ENCODE results near the gene NAIF1. TPM values are rescaled to one million over a fixed set of nuclear protein-coding genes. Genes with fewer than 3 reads are reported as not detected.

The NAIF1 gene
- polyA plus RNA-seq, 1 of the 3 experiments (the other 2 are of a cell fraction): 14.8 TPM

- peaks cover 7% of the 10 kb centered on the region for H3F3A ChIP-seq (replicated peaks; ENCODE audit: insufficient read depth)
- ChIA-PET CTCF (interaction anchor here (1.1 to 2.7 kb wide), 5 partner anchors 12 to 104 kb away, joined by 3 to 25 read pairs (median 5); no protein-coding TSS in a partner anchor), POLR2A (interaction anchor here (0.7 to 1.8 kb wide), 5 partner anchors 11 to 66 kb away, joined by 3 to 10 read pairs (median 3); partner anchors contain the start of genes NAIF1 and SLC25A25)
- H3K79me2 ChIP-seq (ENCODE audit: insufficient read depth): no peaks in the 10 kb centered on the region
- H3K4me1 ChIP-seq (ENCODE audit: control insufficient read depth in 1 of 2, insufficient read depth in 2 of 2, low read depth in 1 of 2, low read length in 1 of 2): peaks cover 8 to 19% of the 10 kb centered on the region in 2 experiments; a peak in 3 of 4 replicates
- 85% methylated on average over 6 of the region's 6 CpGs for WGBS (ENCODE audit: low lambda C conversion rate)
- no peak overlapping the region for H2AFZ ChIP-seq (ENCODE audit: low read depth)
- no peak for DNase-seq
- H3K4me2 ChIP-seq: no peak overlapping the region
- H3K4me3 ChIP-seq (ENCODE audit: low read depth in 2 of 2, low read length in 1 of 2): no peak overlapping the region
- H3K27ac ChIP-seq (ENCODE audit: low read depth in 2 of 2, low read length in 1 of 2): peak overlapping the region in 1 of 2 experiments; percentile 68; a peak in 2 of 4 replicates
- H4K20me1 ChIP-seq (ENCODE audit: insufficient read depth): no peaks in the 10 kb centered on the region
- no peaks in the 10 kb centered on the region for H3K9me3 ChIP-seq
- H3K9ac ChIP-seq: no peak overlapping the region
- H3K9me2 ChIP-seq: no peaks in the 10 kb centered on the region
- H3K27me3 ChIP-seq (ENCODE audit: insufficient read depth): no peaks in the 10 kb centered on the region
- TF ChIP-seq RXRA (IDR thresholded peaks at IDR 0.05; ENCODE audit: borderline replicate concordance, low read depth) (no peak), MEF2A (IDR thresholded peaks at IDR 0.05; ENCODE audit: borderline replicate concordance, low read depth) (no peak), JUND (IDR thresholded peaks at IDR 0.05) (no peak), TCF12 (IDR thresholded peaks at IDR 0.05) (no peak), RFX5 (IDR thresholded peaks at IDR 0.05; ENCODE audit: low read length) (no peak), YY1 (IDR thresholded peaks at IDR 0.05; ENCODE audit: low read depth) (no peak), TEAD4 (IDR thresholded peaks at IDR 0.05; ENCODE audit: borderline replicate concordance, insufficient read depth) (no peak), CHD2 (IDR thresholded peaks at IDR 0.05; ENCODE audit: low read length, partially characterized antibody) (no peak), ELF1 (IDR thresholded peaks at IDR 0.05) (no peak), ZBTB33 (IDR thresholded peaks at IDR 0.05; ENCODE audit: borderline replicate concordance, low read depth) (no peak), REST (IDR thresholded peaks at IDR 0.05; ENCODE audit: low read depth, low read length) (no peak), GATA2 (CRISPR knock-in tag; IDR thresholded peaks at IDR 0.05) (no peak), MXI1 (IDR thresholded peaks at IDR 0.05; ENCODE audit: low read depth, low read length) (no peak), EZH2phosphoT487 (IDR thresholded peaks at IDR 0.05; ENCODE audit: borderline replicate concordance, low read depth) (no peak)
- H3K36me3 ChIP-seq (replicated peaks in 1 of 2; ENCODE audit: control insufficient read depth in 1 of 2, insufficient read depth in 2 of 2, low read length in 1 of 2): no peaks in the 10 kb centered on the region
Observed at GRCh38 chr9:128047231-128047630, 19.9 kb downstream of the NAIF1 start.

All from SK-N-SH (cell line).